Thyroid gland (tissue), 4 donors: ENCODE measurements around the gene ADARB2.

Experiments used
- POLR2A ChIP-seq, 2 donors: fragments of 450-650 bp; IDR thresholded peaks; one replicate each; pipeline ENCODE4 v1.6.1; 2017; ENCODE audit warnings: antibody characterized with exemption in 2 of 2, mild to moderate bottlenecking in 2 of 2, moderate library complexity in 1 of 2
- TF ChIP-seq, protein P1 (sequence below), 6 experiments: fragments of 200-600 bp in 3 of 6; fragments of 450-650 bp in 3 of 6; sonication (generic) in 3 of 6; IDR thresholded peaks; one replicate each; pipeline ENCODE4 v1.5.1; 2016 to 2019; ENCODE audit warnings: antibody characterized with exemption in 6 of 6, mild to moderate bottlenecking in 2 of 6, inconsistent platforms in 1 of 6, moderate library complexity in 1 of 6

DNA sequence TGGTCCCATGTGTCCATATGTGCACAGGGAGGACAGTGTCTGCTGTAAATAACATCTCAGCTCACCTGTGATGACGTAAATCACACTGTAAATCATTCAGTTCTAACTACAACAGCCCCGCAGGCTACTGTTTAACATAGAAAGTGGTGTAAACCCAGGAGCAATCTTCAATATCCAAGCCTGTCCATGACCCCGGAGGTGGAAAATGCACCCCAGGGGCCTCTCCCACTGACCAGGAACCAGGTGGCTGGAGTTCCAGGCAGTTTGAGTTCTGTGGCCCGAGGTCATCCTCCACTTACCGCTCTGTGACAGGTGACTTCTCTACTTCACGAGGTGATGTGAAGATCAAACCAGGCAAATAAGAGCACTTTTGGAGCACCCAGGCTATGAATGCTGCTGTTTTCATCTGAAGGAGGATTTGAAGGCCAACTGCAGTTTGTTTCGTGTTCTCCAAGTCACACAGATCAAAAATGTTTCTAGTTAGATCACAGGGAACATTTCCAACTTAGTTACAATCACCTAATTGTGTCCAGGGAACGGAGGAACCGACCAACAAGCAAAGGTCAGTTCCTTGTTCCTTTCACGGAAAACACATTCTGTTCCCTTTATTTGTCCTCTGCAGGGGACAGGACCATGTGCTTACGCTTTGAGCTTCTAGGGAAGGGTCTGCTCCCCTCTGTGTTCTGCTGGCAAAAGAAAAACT is 549.3 kb downstream of the ADARB2 start:
- TF ChIP-seq, protein P1, sequence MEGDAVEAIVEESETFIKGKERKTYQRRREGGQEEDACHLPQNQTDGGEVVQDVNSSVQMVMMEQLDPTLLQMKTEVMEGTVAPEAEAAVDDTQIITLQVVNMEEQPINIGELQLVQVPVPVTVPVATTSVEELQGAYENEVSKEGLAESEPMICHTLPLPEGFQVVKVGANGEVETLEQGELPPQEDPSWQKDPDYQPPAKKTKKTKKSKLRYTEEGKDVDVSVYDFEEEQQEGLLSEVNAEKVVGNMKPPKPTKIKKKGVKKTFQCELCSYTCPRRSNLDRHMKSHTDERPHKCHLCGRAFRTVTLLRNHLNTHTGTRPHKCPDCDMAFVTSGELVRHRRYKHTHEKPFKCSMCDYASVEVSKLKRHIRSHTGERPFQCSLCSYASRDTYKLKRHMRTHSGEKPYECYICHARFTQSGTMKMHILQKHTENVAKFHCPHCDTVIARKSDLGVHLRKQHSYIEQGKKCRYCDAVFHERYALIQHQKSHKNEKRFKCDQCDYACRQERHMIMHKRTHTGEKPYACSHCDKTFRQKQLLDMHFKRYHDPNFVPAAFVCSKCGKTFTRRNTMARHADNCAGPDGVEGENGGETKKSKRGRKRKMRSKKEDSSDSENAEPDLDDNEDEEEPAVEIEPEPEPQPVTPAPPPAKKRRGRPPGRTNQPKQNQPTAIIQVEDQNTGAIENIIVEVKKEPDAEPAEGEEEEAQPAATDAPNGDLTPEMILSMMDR (IDR thresholded peaks at IDR 0.05) = no peak
- no peak for TF ChIP-seq POLR2A (IDR thresholded peaks at IDR 0.05)
